HG03175 (cell line): ENCODE measurements around the gene ZNF92.
"Not testable (repeated sequence)": the region's sequence is repeated elsewhere in the genome, so short reads cannot be mapped to it uniquely, and the experiment has no call there.

Experiments
- ATAC-seq: cut with Tn5 transposase; IDR thresholded peaks from one replicate; pipeline ENCODE4 v1.9.1; 2021; ENCODE audit warnings: mild to moderate bottlenecking, moderate library complexity; ENCODE audit not compliant: unreplicated experiment

ZNF92 gene

DNA sequence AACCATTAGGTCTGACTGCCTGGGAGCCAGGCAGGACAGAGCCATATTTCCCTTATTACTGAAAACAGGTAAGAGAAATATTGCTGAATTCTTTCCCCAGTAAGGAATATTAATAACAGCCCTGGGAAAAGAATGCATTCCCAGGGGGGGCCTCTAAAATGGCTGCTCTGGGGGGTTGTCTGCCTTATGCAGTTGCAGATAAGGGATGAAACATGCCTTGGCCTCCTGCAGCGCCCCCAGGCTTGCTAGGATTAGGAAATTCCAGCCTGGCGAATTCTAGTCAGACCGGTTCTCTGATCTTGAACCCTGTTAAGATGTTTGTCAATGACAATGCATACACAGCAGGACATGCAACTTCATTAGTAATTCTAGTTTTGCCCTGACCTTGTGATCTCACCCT lies 49.6 kb downstream of the ZNF92 start:
- ATAC-seq: not testable (repeated sequence)

DNA sequence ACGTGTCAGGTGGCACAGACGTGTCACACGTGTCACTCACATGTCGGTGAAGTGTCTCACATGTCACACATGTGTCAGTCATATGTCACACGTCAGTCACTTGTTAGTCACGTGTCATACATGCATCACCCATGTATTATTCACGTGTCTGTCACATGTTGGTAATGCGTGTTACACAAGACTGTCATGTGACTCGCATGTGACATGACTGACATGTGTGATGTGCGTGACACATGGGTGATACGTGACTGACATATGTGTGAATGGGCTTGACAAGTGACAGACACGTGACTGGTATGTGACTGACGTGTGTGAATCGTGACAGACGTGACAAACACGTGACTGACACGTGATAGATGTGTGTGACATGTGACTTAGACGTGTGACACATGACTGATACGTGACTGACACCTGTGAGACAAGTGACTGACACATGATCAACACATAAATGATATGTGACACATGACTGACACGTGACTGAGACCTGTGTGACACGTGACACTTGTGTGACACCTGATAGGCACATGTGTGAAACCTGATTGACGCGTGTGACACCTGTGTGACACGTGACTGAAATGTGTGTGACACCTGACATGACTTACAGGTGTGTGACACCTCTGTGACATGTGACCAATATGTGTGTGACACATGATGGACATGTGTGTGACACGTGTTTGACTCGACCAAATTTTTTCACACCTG lies 56.1 kb downstream of the ZNF92 start:
- ATAC-seq: no peak

- ATAC-seq: no peak
These were observed 56.9 kb downstream of the ZNF92 start for GRCh38 chr7:65430344-65431186.

GRCh38 chr7:65434307-65434706 lies 60.7 kb downstream of the ZNF92 start:
- ATAC-seq: no peak

GRCh38 chr7:65436163-65436562 lies 62.5 kb downstream of the ZNF92 start:
- ATAC-seq: no peak

- ATAC-seq: no peak
These were observed 64.9 kb downstream of the ZNF92 start for GRCh38 chr7:65438598-65438997.

GRCh38 chr7:65441010-65441409 lies 67.4 kb downstream of the ZNF92 start:
- no peak for ATAC-seq

DNA sequence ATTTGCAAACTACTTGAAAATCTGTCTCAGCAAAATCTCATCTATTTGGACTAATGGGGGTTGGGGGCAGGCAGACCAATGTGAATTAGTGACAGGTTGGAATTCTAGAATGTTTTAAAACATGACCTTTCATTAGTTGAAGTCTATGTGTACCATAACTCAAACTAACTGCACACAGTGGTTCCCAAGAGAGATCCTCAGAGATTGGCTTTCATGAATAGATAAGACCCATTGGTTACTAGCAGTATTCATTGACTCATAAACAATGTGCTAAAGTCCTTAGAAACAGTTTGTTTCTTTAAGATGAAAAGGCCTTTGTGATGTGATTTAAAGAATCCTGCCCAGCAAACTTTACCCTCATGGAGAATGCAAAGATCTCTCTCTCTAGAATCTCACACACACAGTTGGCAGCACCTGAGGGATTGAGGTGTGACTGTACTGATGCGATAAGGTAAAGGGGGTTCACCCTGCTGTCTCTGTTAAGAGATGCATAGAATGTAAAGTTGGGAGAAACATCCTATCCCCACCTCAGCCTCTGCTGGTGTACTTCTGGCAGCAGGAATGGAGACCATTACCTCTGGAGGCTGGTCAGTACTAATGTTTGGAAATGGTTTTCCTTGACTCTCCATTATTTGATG lies 70.7 kb downstream of the ZNF92 start:
- no peak for ATAC-seq

GRCh38 chr7:65444899-65445823 lies 71.5 kb downstream of the ZNF92 start:
- no peak for ATAC-seq

- ATAC-seq: not testable (repeated sequence)
These were observed 73.4 kb downstream of the ZNF92 start for GRCh38 chr7:65447041-65447440.

DNA sequence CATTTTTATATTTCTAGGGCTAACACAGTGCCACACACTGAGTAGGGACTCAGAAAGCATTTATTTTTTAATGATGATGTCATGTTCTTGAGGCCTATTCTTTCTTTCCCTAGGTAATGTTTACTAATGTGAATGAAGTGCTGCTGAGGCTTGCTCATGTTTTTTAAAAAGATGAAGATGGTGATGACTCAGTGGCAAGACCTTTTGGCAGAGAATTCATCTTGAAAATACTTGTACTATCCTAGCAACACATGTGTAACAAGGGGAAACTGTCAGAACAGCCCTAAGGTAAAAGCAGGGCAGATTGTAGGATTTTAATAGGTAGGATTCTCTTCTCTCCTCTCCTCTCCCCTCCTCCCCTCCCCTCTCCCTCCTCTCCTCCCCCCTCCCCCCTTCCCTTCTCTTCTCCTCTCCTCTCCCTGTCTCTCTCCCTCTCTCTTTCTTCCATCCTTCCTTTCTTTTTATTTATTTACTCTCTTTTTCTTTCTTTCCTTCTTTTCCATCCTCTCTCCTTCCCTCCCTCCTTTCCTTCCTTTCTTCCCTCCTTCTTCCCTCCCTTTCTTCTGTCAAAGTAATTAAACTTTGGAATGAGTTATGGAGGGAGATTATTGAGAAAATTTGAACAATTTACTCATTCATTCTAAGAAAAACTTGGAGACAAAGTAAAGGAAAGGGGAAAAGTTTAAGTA lies 75.3 kb downstream of the ZNF92 start:
- no peak for ATAC-seq

- ATAC-seq: no peak
These were observed 75.8 kb downstream of the ZNF92 start for GRCh38 chr7:65449505-65449852.
